Measurements from ENCODE around the gene SHLD1.

Gene SHLD1

GRCh38 chr20:5848711-5849505 lies 98.7 kb downstream of the SHLD1 start:
- no peak for TF ChIP-seq USF1 (IDR thresholded peaks at IDR 0.05)
- no peak for TF ChIP-seq NFIC (IDR thresholded peaks at IDR 0.05)
- TF ChIP-seq CREB1 (IDR thresholded peaks at IDR 0.05; ENCODE audit: low read depth) = no peak
- no peak for TF ChIP-seq EP300 (IDR thresholded peaks at IDR 0.05; ENCODE audit: borderline replicate concordance)
- TF ChIP-seq TEAD4 (IDR thresholded peaks at IDR 0.05) = no peak
- TF ChIP-seq CEBPB (IDR thresholded peaks at IDR 0.05) = no peak
- TF ChIP-seq ZBTB7A (IDR thresholded peaks at IDR 0.05; ENCODE audit: low read depth) = no peak
- TF ChIP-seq MAX (IDR thresholded peaks at IDR 0.05) = no peak
- TF ChIP-seq EGR1 (IDR thresholded peaks at IDR 0.05) = no peak
- no peak for TF ChIP-seq RAD21 (IDR thresholded peaks at IDR 0.05; ENCODE audit: low read depth)
- no peak for TF ChIP-seq TAF1 (IDR thresholded peaks at IDR 0.05; ENCODE audit: low read depth)
- TF ChIP-seq TCF12 (IDR thresholded peaks at IDR 0.05; ENCODE audit: low read depth) = no peak
- no peak for TF ChIP-seq REST (IDR thresholded peaks at IDR 0.05; ENCODE audit: low read depth)
- no peak for TF ChIP-seq FOXM1 (IDR thresholded peaks at IDR 0.05; ENCODE audit: borderline replicate concordance, low read depth)
- TF ChIP-seq YY1 (IDR thresholded peaks at IDR 0.05; ENCODE audit: low read depth) = no peak

GRCh38 chr20:5855939-5856338 lies 105.7 kb downstream of the SHLD1 start:
- TF ChIP-seq TCF12 (IDR thresholded peaks at IDR 0.05; ENCODE audit: low read depth) (no peak), EP300 (IDR thresholded peaks at IDR 0.05; ENCODE audit: borderline replicate concordance) (no peak), TEAD4 (IDR thresholded peaks at IDR 0.05) (no peak), CREB1 (IDR thresholded peaks at IDR 0.05; ENCODE audit: low read depth) (no peak), CEBPB (IDR thresholded peaks at IDR 0.05) (no peak), FOXM1 (IDR thresholded peaks at IDR 0.05; ENCODE audit: borderline replicate concordance, low read depth) (no peak), EGR1 (IDR thresholded peaks at IDR 0.05) (no peak), YY1 (IDR thresholded peaks at IDR 0.05; ENCODE audit: low read depth) (no peak), TAF1 (IDR thresholded peaks at IDR 0.05; ENCODE audit: low read depth) (no peak), REST (IDR thresholded peaks at IDR 0.05; ENCODE audit: low read depth) (no peak)

- TF ChIP-seq ZBTB7A (IDR thresholded peaks at IDR 0.05; ENCODE audit: low read depth) = no peak
- no peak for TF ChIP-seq EGR1 (IDR thresholded peaks at IDR 0.05)
- no peak for TF ChIP-seq TEAD4 (IDR thresholded peaks at IDR 0.05)
- no peak for TF ChIP-seq TCF12 (IDR thresholded peaks at IDR 0.05; ENCODE audit: low read depth)
- TF ChIP-seq TAF1 (IDR thresholded peaks at IDR 0.05; ENCODE audit: low read depth) = no peak
- no peak for TF ChIP-seq YY1 (IDR thresholded peaks at IDR 0.05; ENCODE audit: low read depth)
- TF ChIP-seq MAX (IDR thresholded peaks at IDR 0.05) = no peak
- no peak for TF ChIP-seq CREB1 (IDR thresholded peaks at IDR 0.05; ENCODE audit: low read depth)
Observed at GRCh38 chr20:5859608-5860007, 109.4 kb downstream of the SHLD1 start.

- TF ChIP-seq YY1 (IDR thresholded peaks at IDR 0.05; ENCODE audit: low read depth) (no peak), ZBTB7A (IDR thresholded peaks at IDR 0.05; ENCODE audit: low read depth) (no peak), TAF1 (IDR thresholded peaks at IDR 0.05; ENCODE audit: low read depth) (no peak), TCF12 (IDR thresholded peaks at IDR 0.05; ENCODE audit: low read depth) (no peak), EGR1 (IDR thresholded peaks at IDR 0.05) (no peak), MAX (IDR thresholded peaks at IDR 0.05) (no peak), USF1 (IDR thresholded peaks at IDR 0.05) (no peak), NFIC (IDR thresholded peaks at IDR 0.05) (no peak), CEBPB (IDR thresholded peaks at IDR 0.05) (no peak), TEAD4 (IDR thresholded peaks at IDR 0.05) (no peak), RAD21 (IDR thresholded peaks at IDR 0.05; ENCODE audit: low read depth) (no peak), FOXM1 (IDR thresholded peaks at IDR 0.05; ENCODE audit: borderline replicate concordance, low read depth) (no peak), CREB1 (IDR thresholded peaks at IDR 0.05; ENCODE audit: low read depth) (no peak), EP300 (IDR thresholded peaks at IDR 0.05; ENCODE audit: borderline replicate concordance) (no peak)
Observed at GRCh38 chr20:5862703-5863039, 112.5 kb downstream of the SHLD1 start.

- TF ChIP-seq YY1 (IDR thresholded peaks at IDR 0.05; ENCODE audit: low read depth) (no peak), USF1 (IDR thresholded peaks at IDR 0.05) (no peak), EGR1 (IDR thresholded peaks at IDR 0.05) (no peak), NFIC (IDR thresholded peaks at IDR 0.05) (no peak), REST (IDR thresholded peaks at IDR 0.05; ENCODE audit: low read depth) (no peak), FOXM1 (IDR thresholded peaks at IDR 0.05; ENCODE audit: borderline replicate concordance, low read depth) (no peak), EP300 (IDR thresholded peaks at IDR 0.05; ENCODE audit: borderline replicate concordance) (no peak)
Observed at GRCh38 chr20:5863040-5863833, 113.0 kb downstream of the SHLD1 start.

Measured in Ishikawa (cell line).